WTC11 (cell line): ENCODE measurements around the gene EFCAB14.

Source experiments
- MYBL2 ChIP-seq: sonication (generic); formaldehyde crosslinking; IDR thresholded peaks from 2 replicates; pipeline ENCODE4 v1.8.1; 2023; ENCODE audit warnings: mild to moderate bottlenecking, moderate library complexity, missing genetic modification reagents
- NR2C2 ChIP-seq: sonication (generic); formaldehyde crosslinking; IDR thresholded peaks from 2 replicates; pipeline ENCODE4 v1.8.0; 2022; ENCODE audit warnings: mild to moderate bottlenecking, missing genetic modification reagents
- SMAD3 ChIP-seq: sonication (generic); formaldehyde crosslinking; IDR thresholded peaks from 2 replicates; pipeline ENCODE4 v1.8.0; 2022; ENCODE audit warnings: missing genetic modification reagents, mild to moderate bottlenecking, borderline replicate concordance
- TF ChIP-seq, protein P1 (sequence below): sonication (generic); formaldehyde crosslinking; conservative IDR thresholded peaks from 2 replicates; pipeline ENCODE4 v1.8.1; 2022; ENCODE audit warnings: mild to moderate bottlenecking, missing genetic modification reagents
- TF ChIP-seq, protein P2 (sequence below): fragments of 200-600 bp; IDR thresholded peaks from 2 replicates; pipeline ENCODE4 v1.8.0; 2022; ENCODE audit warnings: antibody characterized with exemption

DNA sequence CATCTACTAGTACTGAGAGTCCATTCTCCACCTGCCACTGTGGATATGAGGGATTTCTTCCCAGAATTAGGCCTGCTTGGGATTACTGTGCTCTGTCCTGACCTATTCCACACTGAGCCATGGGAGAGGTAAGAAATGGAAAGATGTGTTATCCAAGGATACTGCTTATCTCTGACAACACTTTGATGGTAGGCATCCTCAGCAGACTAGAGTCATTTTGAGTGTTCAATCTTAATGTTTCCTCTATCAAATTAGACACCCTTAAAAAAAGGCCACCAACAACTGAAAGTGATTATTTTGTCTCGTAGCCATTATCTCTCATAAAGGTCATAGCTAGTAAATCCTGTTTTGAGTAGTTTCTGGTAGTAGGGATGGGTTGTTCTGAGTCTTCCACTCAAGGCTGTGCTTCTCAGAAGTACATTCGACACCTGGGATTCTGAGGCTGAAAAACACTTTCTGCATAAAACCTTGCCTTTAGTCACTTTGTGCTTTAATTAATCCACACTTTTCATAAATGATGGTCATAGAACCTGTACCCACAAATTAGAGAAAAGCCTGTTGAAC is 59.5 kb downstream of the EFCAB14 start:
- TF ChIP-seq, protein P1, sequence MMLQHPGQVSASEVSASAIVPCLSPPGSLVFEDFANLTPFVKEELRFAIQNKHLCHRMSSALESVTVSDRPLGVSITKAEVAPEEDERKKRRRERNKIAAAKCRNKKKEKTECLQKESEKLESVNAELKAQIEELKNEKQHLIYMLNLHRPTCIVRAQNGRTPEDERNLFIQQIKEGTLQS = no peak
- TF ChIP-seq SMAD3 (no peak), NR2C2 (CRISPR knock-in tag) (no peak), MYBL2 (no peak)
- TF ChIP-seq, protein P2, sequence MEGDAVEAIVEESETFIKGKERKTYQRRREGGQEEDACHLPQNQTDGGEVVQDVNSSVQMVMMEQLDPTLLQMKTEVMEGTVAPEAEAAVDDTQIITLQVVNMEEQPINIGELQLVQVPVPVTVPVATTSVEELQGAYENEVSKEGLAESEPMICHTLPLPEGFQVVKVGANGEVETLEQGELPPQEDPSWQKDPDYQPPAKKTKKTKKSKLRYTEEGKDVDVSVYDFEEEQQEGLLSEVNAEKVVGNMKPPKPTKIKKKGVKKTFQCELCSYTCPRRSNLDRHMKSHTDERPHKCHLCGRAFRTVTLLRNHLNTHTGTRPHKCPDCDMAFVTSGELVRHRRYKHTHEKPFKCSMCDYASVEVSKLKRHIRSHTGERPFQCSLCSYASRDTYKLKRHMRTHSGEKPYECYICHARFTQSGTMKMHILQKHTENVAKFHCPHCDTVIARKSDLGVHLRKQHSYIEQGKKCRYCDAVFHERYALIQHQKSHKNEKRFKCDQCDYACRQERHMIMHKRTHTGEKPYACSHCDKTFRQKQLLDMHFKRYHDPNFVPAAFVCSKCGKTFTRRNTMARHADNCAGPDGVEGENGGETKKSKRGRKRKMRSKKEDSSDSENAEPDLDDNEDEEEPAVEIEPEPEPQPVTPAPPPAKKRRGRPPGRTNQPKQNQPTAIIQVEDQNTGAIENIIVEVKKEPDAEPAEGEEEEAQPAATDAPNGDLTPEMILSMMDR = no peak
